DMS79 treated with DMSO at 0.1 percent for 48 hours (cell line): ENCODE results near the gene SYT9.

ENCODE experiments used
- DNase-seq: peaks from one replicate; lab custom pipeline; 2025; lab: John Stamatoyannopoulos, UW

Gene SYT9

GRCh38 chr11:7251836-7252682 is at the start of gene SYT9:
TSS of gene SYT9 (plus strand) at chr11:7251904. CDS start at chr11:7252187, 283 bp downstream.
- no peak for DNase-seq

- no peak for DNase-seq
Measured at GRCh38 chr11:7202412-7202811, 49.3 kb upstream of the SYT9 start.

- DNase-seq: no peak
Measured at GRCh38 chr11:7204778-7205177, 46.9 kb upstream of the SYT9 start.

GRCh38 chr11:7208391-7208790 is 43.3 kb upstream of the SYT9 start:
- DNase-seq: no peak

GRCh38 chr11:7219491-7219890 is 32.2 kb upstream of the SYT9 start:
- DNase-seq: no peak

- no peak for DNase-seq
Measured at GRCh38 chr11:7220636-7221035, 31.1 kb upstream of the SYT9 start.

GRCh38 chr11:7222619-7223018 is 29.1 kb upstream of the SYT9 start:
- DNase-seq: no peak

GRCh38 chr11:7239877-7240276 is 11.8 kb upstream of the SYT9 start:
- DNase-seq: no peak

- no peak for DNase-seq
Measured at GRCh38 chr11:7245341-7245740, 6.4 kb upstream of the SYT9 start.

- no peak for DNase-seq
Measured at GRCh38 chr11:7246179-7246578, 5.5 kb upstream of the SYT9 start.

- no peak for DNase-seq
Measured at GRCh38 chr11:7250166-7250565, 1.5 kb upstream of the SYT9 start.

- no peak for DNase-seq
Measured at GRCh38 chr11:7251487-7251835, 243 bp upstream of the SYT9 start.

GRCh38 chr11:7252683-7253213 is 1.0 kb downstream of the SYT9 start:
- DNase-seq: no peak

GRCh38 chr11:7253800-7254199 is 2.1 kb downstream of the SYT9 start:
- DNase-seq: peak; percentile 13

- DNase-seq: no peak
Measured at GRCh38 chr11:7254731-7255291, 3.1 kb downstream of the SYT9 start.

- no peak for DNase-seq
Measured at GRCh38 chr11:7256943-7257342, 5.2 kb downstream of the SYT9 start.

GRCh38 chr11:7257724-7258123 is 6.0 kb downstream of the SYT9 start:
- no peak for DNase-seq

GRCh38 chr11:7261578-7261977 is 9.9 kb downstream of the SYT9 start:
- DNase-seq: no peak

- DNase-seq: no peak
Measured at GRCh38 chr11:7262672-7263071, 11.0 kb downstream of the SYT9 start.

- DNase-seq: no peak
Measured at GRCh38 chr11:7263842-7264241, 12.1 kb downstream of the SYT9 start.

GRCh38 chr11:7268758-7269157 is 17.1 kb downstream of the SYT9 start:
- no peak for DNase-seq

- no peak for DNase-seq
Measured at GRCh38 chr11:7270233-7270865, 18.6 kb downstream of the SYT9 start.

GRCh38 chr11:7272373-7272772 is 20.7 kb downstream of the SYT9 start:
- no peak for DNase-seq
